ENCODE measurements around the gene PDCD1. TPM values are rescaled to one million over a fixed set of nuclear protein-coding genes. Genes with fewer than 3 reads are reported as not detected.

The PDCD1 gene
- total RNA-seq, 2 donors from 2014 or later, result 1.0 to 17.5 TPM

DNA sequence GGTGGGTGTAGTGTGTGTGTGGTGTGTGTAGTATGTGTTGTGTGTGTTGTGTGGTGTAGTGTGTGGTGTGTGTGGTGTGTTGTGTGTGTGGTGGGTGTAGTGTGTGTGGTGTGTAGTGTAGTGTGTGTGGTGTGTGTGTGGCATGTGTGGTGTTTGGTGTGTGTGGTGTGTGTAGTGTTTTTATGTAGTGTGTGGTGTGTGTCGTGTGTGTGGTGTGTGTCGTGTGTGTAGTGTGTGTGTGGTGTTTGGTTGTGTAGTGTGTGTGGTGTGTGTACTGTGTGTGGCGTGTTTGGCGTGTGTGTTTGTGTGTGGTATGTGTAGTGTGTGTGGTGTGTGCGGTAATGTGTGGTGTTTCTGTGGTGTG is 6.1 kb upstream of the PDCD1 start:
- no peak for DNase-seq (ENCODE audit: low spot score)
- peaks cover 0 to 11% of the 10 kb centered on the region in 2 donors for H3K4me1 ChIP-seq
- TF ChIP-seq CTCF (IDR thresholded peaks at IDR 0.05), result no peak

DNA sequence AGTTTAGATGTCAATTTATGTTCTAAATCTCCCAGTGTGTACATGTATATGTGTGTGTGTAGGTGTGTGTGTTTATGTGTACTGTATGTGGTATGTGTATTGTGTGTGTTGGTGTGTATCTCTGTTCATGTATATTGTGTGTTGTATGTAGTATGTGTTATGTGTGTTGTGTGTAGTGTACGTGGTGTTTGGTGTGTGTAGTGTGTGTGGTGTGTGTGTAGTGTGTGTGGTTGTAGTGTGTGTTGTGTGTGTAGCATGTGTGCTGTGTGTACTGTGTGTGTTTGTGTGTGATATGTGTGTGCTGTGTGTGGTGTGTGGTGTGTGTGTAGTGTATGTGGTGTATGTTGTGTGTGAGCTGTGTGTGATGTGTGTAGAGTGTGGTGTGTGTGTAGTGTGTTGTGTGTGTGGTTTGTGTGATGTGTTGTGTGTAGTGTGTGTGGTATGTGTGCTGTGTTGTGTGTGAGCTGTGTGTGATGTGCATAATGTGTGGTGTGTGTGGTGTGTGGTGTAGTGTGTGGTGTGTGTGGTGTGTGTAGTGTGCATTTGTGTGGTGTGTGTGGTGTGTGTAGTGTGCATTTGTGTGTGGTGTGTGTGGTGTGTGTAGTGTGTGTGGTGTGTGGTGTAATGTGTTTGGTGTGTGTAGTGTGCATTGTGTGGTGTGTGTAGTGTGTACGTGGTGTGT is 5.6 kb upstream of the PDCD1 start:
- Histone ChIP-seq H3K36me3 (no peaks in the 10 kb centered on the region), H3K27me3 (peaks cover 6 to 17% of the 10 kb centered on the region in 2 donors), H3K4me1 (peaks cover 0 to 15% of the 10 kb centered on the region in 2 donors), H3K9me3 (no peaks in the 10 kb centered on the region), H3K27ac (no peak overlapping the region), H3K4me3 (no peak overlapping the region)
- DNase-seq (ENCODE audit: low spot score), result no peak
- TF ChIP-seq CTCF (IDR thresholded peaks at IDR 0.05), result no peak

More for the DNA sequence above, 6.1 kb upstream of the PDCD1 start:
- no peak overlapping the region for H3K27ac ChIP-seq
- no peaks in the 10 kb centered on the region for H3K9me3 ChIP-seq
- H3K4me3 ChIP-seq, result no peak overlapping the region
- H3K36me3 ChIP-seq, result no peaks in the 10 kb centered on the region
- peaks cover 6 to 17% of the 10 kb centered on the region in 2 donors for H3K27me3 ChIP-seq

- no peak for TF ChIP-seq CTCF (IDR thresholded peaks at IDR 0.05)
- Histone ChIP-seq H3K27me3 (peaks cover 6 to 17% of the 10 kb centered on the region in 2 donors), H3K27ac (no peak overlapping the region), H3K36me3 (no peaks in the 10 kb centered on the region), H3K4me1 (peaks cover 0 to 22% of the 10 kb centered on the region in 2 donors), H3K9me3 (no peaks in the 10 kb centered on the region), H3K4me3 (no peak overlapping the region)
- DNase-seq (ENCODE audit: low spot score), result no peak
Observed at GRCh38 chr2:241863536-241863954, 4.9 kb upstream of the PDCD1 start.

DNA sequence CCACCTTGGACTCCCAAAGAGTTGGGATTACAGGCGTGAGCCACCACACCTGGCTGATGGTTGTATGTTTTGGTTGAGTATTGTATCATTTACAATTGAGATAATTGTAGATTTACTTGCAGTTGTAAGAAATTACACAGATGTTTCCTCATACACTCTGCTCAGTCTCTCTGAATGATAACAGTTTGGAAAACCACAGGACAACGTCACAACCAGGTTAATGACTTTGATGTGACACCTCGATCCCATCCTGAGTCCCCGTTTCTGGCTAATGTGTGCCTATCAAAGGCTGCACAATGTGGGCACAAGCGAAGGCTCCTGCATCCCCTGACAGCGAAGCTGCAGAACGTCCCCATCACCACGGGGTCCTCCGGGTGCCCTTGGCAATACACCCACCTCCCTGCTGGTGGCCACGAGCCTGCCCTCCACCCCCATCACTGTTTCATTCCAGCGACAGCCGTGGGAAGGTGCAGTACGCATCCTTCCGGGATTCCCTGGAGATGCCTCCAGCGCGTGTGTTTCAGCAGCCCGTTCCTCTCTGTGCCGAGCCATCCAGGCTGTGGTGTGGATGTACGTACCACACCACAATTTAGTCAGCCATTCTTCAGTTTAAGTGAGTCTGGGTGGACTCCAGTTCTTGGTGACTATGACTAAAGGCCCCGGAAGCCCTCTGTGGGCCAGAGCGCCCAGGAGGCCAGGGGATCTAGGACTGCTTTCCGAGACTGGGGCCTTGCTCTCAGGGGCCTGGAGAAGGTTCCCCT is 4.3 kb upstream of the PDCD1 start:
- no peak overlapping the region for H3K4me3 ChIP-seq
- H3K27me3 ChIP-seq, result peaks cover 6 to 17% of the 10 kb centered on the region in 2 donors
- H3K36me3 ChIP-seq, result no peaks in the 10 kb centered on the region
- TF ChIP-seq CTCF (IDR thresholded peaks at IDR 0.05), result no peak
- H3K9me3 ChIP-seq, result no peaks in the 10 kb centered on the region
- no peak overlapping the region for H3K27ac ChIP-seq
- no peak for DNase-seq (ENCODE audit: low spot score)
- peaks cover 0 to 24% of the 10 kb centered on the region in 2 donors for H3K4me1 ChIP-seq

- Histone ChIP-seq H3K27ac (no peak overlapping the region), H3K9me3 (no peaks in the 10 kb centered on the region), H3K36me3 (no peaks in the 10 kb centered on the region), H3K4me3 (no peak overlapping the region), H3K4me1 (peaks cover 0 to 24% of the 10 kb centered on the region in 2 donors), H3K27me3 (peaks cover 6 to 16% of the 10 kb centered on the region in 2 donors)
- no peak for TF ChIP-seq CTCF (IDR thresholded peaks at IDR 0.05)
- DNase-seq (ENCODE audit: low spot score), result no peak
Observed at GRCh38 chr2:241862093-241862492, 3.4 kb upstream of the PDCD1 start.

All from right atrium auricular region (tissue), 2 donors.